ENCODE measurements around the gene WDR86.

WDR86 gene

GRCh38 chr7:151342811-151343210 is 67.0 kb downstream of the WDR86 start:
- no peak for DNase-seq

GRCh38 chr7:151342102-151342646 is 67.7 kb downstream of the WDR86 start:
- DNase-seq: no peak

DNA sequence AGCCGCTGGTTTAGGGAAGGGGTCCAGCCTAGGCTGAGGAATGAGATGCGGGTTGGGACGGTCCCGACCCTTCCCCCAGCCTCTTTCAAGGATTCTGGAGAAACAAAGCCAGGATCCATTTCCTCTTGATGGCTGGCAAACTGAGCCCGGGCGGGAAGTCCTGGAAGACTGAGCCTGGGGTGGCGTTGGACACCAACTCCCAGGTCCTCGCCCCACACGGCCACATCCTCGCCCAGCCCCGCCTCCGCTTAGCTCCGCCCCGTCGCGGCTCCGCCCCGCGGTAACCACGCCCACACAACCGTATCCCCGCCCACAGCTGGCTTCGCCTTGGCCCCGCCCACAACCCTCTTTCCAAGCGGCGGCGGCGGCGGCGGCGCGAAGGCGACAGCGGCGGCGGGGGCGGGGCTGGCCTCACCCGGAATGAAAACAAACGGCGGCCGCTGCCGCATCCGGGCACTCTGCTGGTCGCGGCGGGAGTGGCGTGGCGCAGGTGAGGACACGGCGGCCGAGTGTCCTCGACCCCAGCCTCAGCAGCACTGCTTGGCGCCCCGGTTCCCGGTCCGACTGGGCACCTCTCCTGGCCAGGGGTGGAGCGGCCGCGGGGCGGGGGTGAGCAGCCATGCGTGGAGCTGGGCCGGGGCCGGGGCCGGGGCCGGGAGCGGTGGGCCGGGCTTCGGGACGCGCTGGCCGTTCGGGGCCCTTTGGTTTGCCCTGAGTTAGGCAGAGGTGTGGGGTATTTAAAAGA is 68.3 kb downstream of the WDR86 start, which contains the start of gene NUB1:
Gene NUB1 (plus strand): TSS at position 456 of the 745 bp plus-strand sequence. CDS start 3,538 bp downstream, outside the sequence.
- peak; percentile 82 for DNase-seq

GRCh38 chr7:151340794-151341356 is 69.0 kb downstream of the WDR86 start:
- DNase-seq: no peak

- DNase-seq: no peak
Observed at GRCh38 chr7:151339651-151340382, 70.0 kb downstream of the WDR86 start.

DNA sequence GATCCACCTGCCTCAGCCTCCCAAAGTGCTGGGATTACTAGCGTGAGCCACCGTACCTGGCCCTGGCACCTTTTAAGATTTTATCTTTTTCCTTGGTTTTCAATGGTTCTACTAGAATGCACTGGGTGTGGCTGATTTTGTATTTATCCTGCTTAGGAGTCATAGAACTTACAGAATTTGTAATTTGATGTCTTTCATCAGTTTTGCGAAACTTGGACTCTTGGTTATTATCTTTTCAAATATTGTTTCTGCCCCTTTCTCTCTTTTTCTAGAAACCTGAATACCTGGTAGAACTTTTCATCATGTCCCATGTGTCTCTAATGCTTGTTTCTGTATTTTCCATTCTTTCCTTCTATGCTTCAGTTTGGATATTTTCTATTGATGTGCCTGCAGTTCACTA is 71.0 kb downstream of the WDR86 start:
- DNase-seq: no peak

- DNase-seq: no peak
Observed at GRCh38 chr7:151337346-151337745, 72.5 kb downstream of the WDR86 start.

DNA sequence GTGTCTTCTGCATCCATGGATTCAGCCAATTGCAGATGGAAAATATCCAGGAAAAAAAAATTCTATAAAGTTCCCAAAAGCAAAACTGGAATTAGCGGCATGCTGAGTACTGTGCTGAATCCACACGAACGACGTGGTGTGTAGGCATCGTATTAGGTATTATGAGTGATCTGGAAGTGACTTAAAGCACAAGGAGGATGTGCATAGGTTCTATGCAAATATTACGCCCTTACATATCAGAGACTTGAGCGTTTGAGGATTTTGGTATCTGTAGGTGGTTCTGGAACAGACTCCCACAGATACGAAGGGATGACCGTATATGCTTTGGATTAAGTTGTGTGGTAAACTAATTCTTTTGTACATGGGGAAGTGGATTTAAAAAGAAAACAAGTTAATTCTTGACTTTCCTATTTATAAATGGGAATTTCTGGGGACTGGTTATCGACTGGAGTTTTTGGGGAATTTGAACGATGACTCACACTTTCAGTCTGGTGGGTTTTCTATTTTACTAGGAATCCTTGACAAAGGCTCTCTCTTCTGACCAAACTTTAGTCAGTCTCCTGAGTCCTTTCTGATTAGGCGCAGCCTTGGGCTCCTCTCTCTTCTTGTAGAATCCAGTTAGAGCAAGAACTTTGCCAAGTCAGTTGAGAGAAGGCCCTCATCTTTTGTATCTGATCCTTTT is 73.7 kb downstream of the WDR86 start:
- no peak for DNase-seq

DNA sequence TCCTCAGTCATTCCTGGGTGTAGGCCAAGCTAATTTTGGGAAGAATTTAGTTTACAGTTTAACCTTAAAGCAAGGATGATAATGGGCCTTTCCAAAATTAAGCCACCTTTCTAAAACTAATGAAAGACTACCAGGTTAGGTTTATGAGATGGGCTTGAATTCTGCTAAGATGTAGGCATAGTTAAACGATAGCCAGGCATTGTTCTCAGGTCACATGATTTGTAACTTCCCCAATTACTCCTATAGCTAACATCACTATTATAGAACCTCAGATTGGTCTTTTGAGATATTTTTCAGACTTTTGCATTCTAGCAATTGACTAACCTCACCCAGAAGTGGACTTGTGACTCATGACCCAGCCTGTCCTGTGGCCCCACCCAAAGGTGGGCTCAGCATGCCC is 75.2 kb downstream of the WDR86 start:
- no peak for DNase-seq
